T-helper 17 cell (primary cell): Measurements from ENCODE around the gene DDIT4L. TPM values are rescaled to one million over a fixed set of nuclear protein-coding genes. Genes with fewer than 3 reads are reported as not detected.
"Not testable (repeated sequence)": the region's sequence is repeated elsewhere in the genome, so short reads cannot be mapped to it uniquely, and the experiment has no call there.

Experiments
- ATAC-seq: fragments of 150-1000 bp; cut with Tn5 transposase; 2 replicates; pipeline ENCODE4 v1.10.0; 2021; ENCODE audit warnings: mild to moderate bottlenecking, moderate library complexity
- DNase-seq, 3 donors: peaks; one replicate each; pipeline versions ENCODE4 v3.0.0 to v3.0.0-alpha.2; 2020 to 2021
- H3K9me3 ChIP-seq: one replicate; pipeline ENCODE4 v1.7.0; 2013; ENCODE audit warnings: low read length, mild to moderate bottlenecking; ENCODE audit not compliant: control insufficient read depth, poor library complexity, severe bottlenecking
- H3K27ac Mint-ChIP-seq: one replicate; pipeline ENCODE4 v1.8.0; 2022; ENCODE audit warnings: mild to moderate bottlenecking, moderate library complexity, mixed read lengths
- H3K27me3 Mint-ChIP-seq: one replicate; pipeline ENCODE4 v1.8.0; 2022; ENCODE audit warnings: mixed read lengths
- H3K36me3 Mint-ChIP-seq: one replicate; pipeline ENCODE4 v1.8.0; 2022; ENCODE audit warnings: low read depth, mixed read lengths
- H3K4me1 Mint-ChIP-seq: one replicate; pipeline ENCODE4 v1.8.0; 2022; ENCODE audit warnings: mild to moderate bottlenecking, mixed read lengths
- H3K4me3 Mint-ChIP-seq: one replicate; pipeline ENCODE4 v1.8.0; 2022; ENCODE audit warnings: mild to moderate bottlenecking, moderate library complexity, mixed read lengths
- total RNA-seq, 4 donors: library from RNA in 2 of 4; stranded (reverse) in 2 of 4; gene quantifications; one replicate each; pipeline ENCODE4 v1.2.3 and lab custom pipeline; 2022 to 2026

Gene DDIT4L
- total RNA-seq, 2 donors from 2014 or later = not detected

- Mint-ChIP-seq H3K36me3 (peaks cover 2% of the 10 kb centered on the region), H3K27me3 (peaks cover 4% of the 10 kb centered on the region), H3K4me3 (no peak overlapping the region), H3K27ac (no peak overlapping the region), H3K4me1 (peaks cover 2% of the 10 kb centered on the region)
- ATAC-seq (no peak), DNase-seq (no peak)
- H3K9me3 ChIP-seq = no peaks in the 10 kb centered on the region
These were observed 41.1 kb downstream of the DDIT4L start for GRCh38 chr4:100149190-100149589.

- no peak overlapping the region for H3K27ac Mint-ChIP-seq
- no peak overlapping the region for H3K4me3 Mint-ChIP-seq
- ATAC-seq (no peak), DNase-seq (no peak)
- H3K27me3 Mint-ChIP-seq = peaks cover 4% of the 10 kb centered on the region
- H3K36me3 Mint-ChIP-seq = peaks cover 2% of the 10 kb centered on the region
- H3K9me3 ChIP-seq = no peaks in the 10 kb centered on the region
- peaks cover 2% of the 10 kb centered on the region for H3K4me1 Mint-ChIP-seq
These were observed 42.6 kb downstream of the DDIT4L start for GRCh38 chr4:100147684-100148083.

GRCh38 chr4:100147198-100147597 is 43.1 kb downstream of the DDIT4L start:
- peaks cover 4% of the 10 kb centered on the region for H3K27me3 Mint-ChIP-seq
- H3K27ac Mint-ChIP-seq = no peak overlapping the region
- peaks cover 2% of the 10 kb centered on the region for H3K36me3 Mint-ChIP-seq
- H3K4me3 Mint-ChIP-seq = no peak overlapping the region
- no peaks in the 10 kb centered on the region for H3K9me3 ChIP-seq
- ATAC-seq (no peak), DNase-seq (no peak)
- H3K4me1 Mint-ChIP-seq = peaks cover 2% of the 10 kb centered on the region

GRCh38 chr4:100146756-100147155 is 43.5 kb downstream of the DDIT4L start:
- Mint-ChIP-seq H3K27ac (no peak overlapping the region), H3K4me1 (peaks cover 2% of the 10 kb centered on the region), H3K4me3 (no peak overlapping the region), H3K27me3 (peaks cover 4% of the 10 kb centered on the region), H3K36me3 (peaks cover 2% of the 10 kb centered on the region)
- ATAC-seq (no peak), DNase-seq (no peak)
- no peaks in the 10 kb centered on the region for H3K9me3 ChIP-seq

GRCh38 chr4:100137320-100137719 is 52.9 kb downstream of the DDIT4L start:
- DNase-seq, H3K27ac Mint-ChIP-seq, H3K4me3 Mint-ChIP-seq, H3K9me3 ChIP-seq, H3K27me3 Mint-ChIP-seq, H3K36me3 Mint-ChIP-seq, ATAC-seq, H3K4me1 Mint-ChIP-seq: not testable (repeated sequence)

Other genes starting within 250 kb of the DDIT4L start
- gene DNAJB14, start 243.8 kb downstream of the DDIT4L start, total RNA-seq = 10 to 100 TPM; 52.1 to 58.7 TPM
- 100 to 1,000 TPM; 105 to 107 TPM for gene H2AZ1, start 240.2 kb downstream of the DDIT4L start, total RNA-seq